MV-4-11 (cell line): ENCODE results near the gene PRDM16.

Source experiments
- DNase-seq: peaks from one replicate; lab custom pipeline; 2025; lab: John Stamatoyannopoulos, UW

PRDM16 gene

GRCh38 chr1:3375245-3375644 is 306.2 kb downstream of the PRDM16 start:
- no peak for DNase-seq

GRCh38 chr1:3377166-3377565 is 308.2 kb downstream of the PRDM16 start:
- DNase-seq, result no peak

- no peak for DNase-seq
Observed at GRCh38 chr1:3377604-3378279, 308.7 kb downstream of the PRDM16 start.

GRCh38 chr1:3378411-3379208 is 309.6 kb downstream of the PRDM16 start:
- DNase-seq, result no peak

- no peak for DNase-seq
Observed at GRCh38 chr1:3379934-3380333, 310.9 kb downstream of the PRDM16 start.

GRCh38 chr1:3380469-3380868 is 311.5 kb downstream of the PRDM16 start:
- no peak for DNase-seq

- DNase-seq, result no peak
Observed at GRCh38 chr1:3381901-3382300, 312.9 kb downstream of the PRDM16 start.

GRCh38 chr1:3382326-3383057 is 313.5 kb downstream of the PRDM16 start:
- no peak for DNase-seq

GRCh38 chr1:3383679-3384078 is 314.7 kb downstream of the PRDM16 start:
- no peak for DNase-seq

- no peak for DNase-seq
Observed at GRCh38 chr1:3384407-3384806, 315.4 kb downstream of the PRDM16 start.

- no peak for DNase-seq
Observed at GRCh38 chr1:3386205-3387002, 317.4 kb downstream of the PRDM16 start.

GRCh38 chr1:3387401-3387800 is 318.4 kb downstream of the PRDM16 start:
- DNase-seq, result no peak

GRCh38 chr1:3389093-3389833 is 320.3 kb downstream of the PRDM16 start:
- no peak for DNase-seq

GRCh38 chr1:3390291-3390690 is 321.3 kb downstream of the PRDM16 start:
- DNase-seq, result no peak

- no peak for DNase-seq
Observed at GRCh38 chr1:3391711-3392110, 322.7 kb downstream of the PRDM16 start.

GRCh38 chr1:3393024-3393986 is 324.3 kb downstream of the PRDM16 start:
- DNase-seq, result no peak

GRCh38 chr1:3393987-3394920 is 325.3 kb downstream of the PRDM16 start:
- DNase-seq, result no peak

GRCh38 chr1:3396411-3396810 is 327.4 kb downstream of the PRDM16 start:
- no peak for DNase-seq

- no peak for DNase-seq
Observed at GRCh38 chr1:3397311-3397710, 328.3 kb downstream of the PRDM16 start.
